ENCODE results near the gene NFATC1.

Gene NFATC1

DNA sequence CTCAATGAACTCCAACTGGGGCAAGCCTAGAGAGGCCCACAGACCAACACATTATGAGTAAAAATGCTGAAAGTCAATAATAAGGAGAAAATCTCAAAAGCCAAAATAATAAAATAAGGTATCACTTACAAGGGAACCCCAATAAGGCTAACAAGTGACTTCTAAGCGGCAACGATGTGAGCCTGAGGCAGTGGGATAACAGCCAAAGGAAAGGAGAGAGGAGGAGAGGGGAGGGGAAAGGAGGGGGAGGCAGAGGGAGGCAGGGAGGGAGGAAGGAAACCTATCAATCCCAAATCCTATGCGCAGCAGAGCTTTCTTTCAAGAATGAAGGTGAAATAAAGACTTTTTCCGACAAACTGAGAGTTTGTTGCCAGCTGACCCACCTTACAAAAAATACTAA lies 6.0 kb upstream of the NFATC1 start:
- DNase-seq (ENCODE audit: low read depth in 2 of 2), result no peak

DNA sequence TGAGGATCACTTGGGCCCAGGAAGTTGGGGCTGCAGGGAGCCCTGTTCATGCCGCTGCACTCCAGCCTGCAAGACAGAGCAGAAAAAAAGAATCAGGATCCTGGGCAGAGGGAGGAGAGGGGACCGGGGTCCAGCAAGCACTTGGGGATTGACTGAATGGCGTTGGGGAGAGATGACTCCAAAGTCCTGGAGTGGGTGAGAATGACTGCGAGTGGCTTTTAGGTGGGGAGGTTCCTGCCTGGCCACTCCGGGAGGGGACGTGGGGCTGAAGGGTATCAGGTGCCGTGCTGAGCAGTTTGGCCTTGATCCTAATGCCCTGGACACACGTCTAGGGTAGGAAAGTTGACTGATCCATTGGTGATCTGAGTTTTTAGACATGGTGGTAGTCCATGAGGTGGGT lies 3.5 kb upstream of the NFATC1 start:
- no peak for DNase-seq (ENCODE audit: low read depth in 2 of 2)

GRCh38 chr18:79393181-79393634 lies 2.5 kb upstream of the NFATC1 start:
- DNase-seq (ENCODE audit: low read depth in 2 of 2), result no peak

GRCh38 chr18:79393635-79394533 lies 1.8 kb upstream of the NFATC1 start:
- DNase-seq (ENCODE audit: low read depth in 2 of 2), result peak; percentile 51 to 63

DNA sequence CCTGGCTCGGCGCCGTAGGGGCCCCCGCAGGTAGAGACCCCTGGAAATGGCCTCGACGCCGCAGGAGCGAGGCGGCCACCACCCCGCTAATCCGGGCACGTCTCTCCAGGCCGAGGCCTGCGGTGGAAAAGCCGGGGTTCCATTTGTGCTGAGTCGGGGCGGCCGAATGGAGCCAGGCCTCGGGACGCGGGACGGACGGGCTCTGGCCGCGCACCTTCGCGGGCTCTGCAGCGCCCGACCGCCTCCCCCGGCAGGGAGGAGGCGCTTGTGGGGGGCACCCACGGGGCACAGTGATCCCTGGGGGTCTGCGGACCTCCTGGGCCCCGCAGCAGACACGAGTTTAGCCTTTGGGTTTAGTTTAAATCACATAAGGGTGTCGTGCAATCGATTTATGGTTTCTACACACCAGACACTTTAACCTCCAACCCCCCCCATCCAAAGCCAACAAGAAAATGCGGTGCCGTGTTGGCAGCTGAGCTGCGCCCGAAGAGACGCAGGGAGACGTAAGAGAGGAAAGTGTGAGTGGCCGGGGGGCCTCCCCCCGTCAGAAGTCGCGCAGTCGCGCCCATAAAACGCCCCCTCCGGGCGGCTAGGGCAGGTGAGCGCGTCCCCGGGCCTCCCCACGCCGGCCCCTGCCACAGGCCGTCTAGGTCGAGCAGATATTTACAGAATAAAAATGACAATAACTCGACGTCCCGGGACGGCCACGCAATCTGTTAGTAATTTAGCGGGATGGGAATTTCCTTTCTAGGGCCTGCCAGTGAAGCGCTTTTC lies 1.0 kb upstream of the NFATC1 start:
- DNase-seq (ENCODE audit: low read depth in 2 of 2), result peak; percentile 40 to 49

GRCh38 chr18:79395308-79395640 lies 456 bp upstream of the NFATC1 start:
- DNase-seq (ENCODE audit: low read depth in 2 of 2), result no peak

- DNase-seq (ENCODE audit: low read depth in 2 of 2), result no peak
Observed at GRCh38 chr18:79396431-79397246, 909 bp downstream of the NFATC1 start.

DNA sequence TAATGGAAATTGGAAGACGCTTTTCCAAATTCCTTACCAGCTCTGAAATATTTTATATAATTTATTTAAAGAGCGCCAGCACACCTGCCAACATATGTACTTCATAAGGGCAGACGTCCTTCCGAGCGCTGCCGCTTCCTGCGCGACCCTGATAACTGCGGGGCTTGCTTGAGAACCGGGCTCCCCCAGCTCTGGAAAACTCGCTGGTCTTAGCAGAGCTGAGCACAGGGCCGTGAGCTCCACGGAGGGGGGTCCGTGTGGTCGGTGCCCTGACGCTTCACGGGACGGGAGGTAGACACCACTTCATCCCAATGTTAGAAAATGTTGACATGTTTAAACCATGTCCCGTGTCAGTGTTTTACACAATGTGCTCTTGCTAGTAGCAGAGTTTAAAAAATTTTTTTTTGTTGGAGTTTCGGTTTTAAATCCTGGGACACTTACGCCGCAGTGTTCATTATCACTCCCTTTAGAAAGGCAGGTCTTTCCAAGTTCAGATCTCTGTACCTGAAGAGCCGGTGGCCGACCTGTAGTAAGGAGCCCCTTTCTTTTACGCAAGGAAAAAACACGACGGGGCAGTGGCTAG lies 1.6 kb downstream of the NFATC1 start:
- no peak for DNase-seq (ENCODE audit: low read depth in 2 of 2)

DNA sequence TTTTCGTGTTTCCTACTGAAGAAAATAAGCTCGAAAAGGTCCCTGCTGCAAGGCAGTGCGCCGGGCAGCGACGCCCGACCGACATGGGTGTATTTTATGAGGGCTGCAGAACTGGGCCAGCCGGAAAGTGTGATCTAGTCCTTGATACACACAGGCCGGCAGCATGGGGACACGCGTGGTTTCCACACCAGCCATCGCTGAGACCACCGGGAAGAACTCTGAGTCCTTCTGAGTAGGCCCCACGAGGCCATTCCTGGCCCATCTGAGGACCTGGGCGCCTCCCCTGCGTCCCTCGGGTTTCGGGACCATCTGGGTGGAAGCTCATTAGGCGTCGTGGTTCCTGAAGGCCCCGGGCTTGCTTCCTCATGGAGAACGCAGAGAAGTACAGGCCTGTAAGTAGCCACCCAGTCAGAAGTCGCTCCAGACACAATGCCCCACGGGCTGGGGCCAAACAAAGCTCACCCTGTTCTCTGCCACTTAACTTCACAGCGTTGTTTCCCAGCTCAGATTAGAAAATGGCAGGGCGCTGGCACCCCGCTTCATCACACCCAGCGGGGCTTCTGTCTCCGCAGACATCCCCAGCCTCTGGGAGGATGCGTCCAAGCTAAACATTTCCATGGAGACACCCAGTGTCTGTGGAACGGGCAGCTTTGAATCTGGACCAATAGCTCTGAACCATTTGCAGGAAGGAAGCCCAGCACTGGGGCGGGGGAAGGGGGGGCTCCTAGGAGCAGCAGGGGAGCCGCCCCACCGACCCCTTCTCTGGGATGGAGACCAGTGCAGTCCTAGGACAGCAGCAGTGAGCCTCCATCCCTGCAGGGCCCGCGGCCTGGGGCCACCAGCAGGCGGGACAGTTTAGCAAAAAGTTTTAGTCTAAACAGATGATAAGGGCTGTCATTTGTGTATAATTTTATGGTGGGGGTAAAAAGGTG lies 2.4 kb downstream of the NFATC1 start:
- no peak for DNase-seq (ENCODE audit: low read depth in 2 of 2)

- no peak for DNase-seq (ENCODE audit: low read depth in 2 of 2)
Observed at GRCh38 chr18:79399275-79400081, 3.7 kb downstream of the NFATC1 start.

DNA sequence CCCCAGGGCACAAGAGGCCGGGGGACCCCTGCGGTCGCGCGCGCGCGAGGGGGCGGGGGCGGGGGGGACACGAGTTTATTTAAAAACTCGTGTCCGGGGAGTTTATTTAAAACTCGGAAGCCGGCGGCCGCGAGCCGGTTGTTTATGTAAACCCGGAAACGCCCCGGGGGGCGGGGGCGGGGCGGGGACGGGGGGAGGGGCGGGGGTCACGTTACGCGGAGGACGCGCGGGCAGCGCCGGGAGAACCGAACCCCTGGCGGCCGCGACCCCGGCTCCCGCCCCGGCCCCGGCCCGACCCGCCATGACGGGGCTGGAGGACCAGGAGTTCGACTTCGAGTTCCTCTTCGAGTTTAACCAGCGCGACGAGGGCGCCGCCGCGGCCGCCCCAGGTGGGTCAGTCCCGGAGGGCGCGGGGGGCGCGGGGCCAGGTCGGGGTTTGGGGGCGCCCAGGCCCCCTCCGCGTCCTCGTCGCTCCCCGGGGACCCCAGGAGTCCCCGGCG lies 4.4 kb downstream of the NFATC1 start:
- no peak for DNase-seq (ENCODE audit: low read depth in 2 of 2)

DNA sequence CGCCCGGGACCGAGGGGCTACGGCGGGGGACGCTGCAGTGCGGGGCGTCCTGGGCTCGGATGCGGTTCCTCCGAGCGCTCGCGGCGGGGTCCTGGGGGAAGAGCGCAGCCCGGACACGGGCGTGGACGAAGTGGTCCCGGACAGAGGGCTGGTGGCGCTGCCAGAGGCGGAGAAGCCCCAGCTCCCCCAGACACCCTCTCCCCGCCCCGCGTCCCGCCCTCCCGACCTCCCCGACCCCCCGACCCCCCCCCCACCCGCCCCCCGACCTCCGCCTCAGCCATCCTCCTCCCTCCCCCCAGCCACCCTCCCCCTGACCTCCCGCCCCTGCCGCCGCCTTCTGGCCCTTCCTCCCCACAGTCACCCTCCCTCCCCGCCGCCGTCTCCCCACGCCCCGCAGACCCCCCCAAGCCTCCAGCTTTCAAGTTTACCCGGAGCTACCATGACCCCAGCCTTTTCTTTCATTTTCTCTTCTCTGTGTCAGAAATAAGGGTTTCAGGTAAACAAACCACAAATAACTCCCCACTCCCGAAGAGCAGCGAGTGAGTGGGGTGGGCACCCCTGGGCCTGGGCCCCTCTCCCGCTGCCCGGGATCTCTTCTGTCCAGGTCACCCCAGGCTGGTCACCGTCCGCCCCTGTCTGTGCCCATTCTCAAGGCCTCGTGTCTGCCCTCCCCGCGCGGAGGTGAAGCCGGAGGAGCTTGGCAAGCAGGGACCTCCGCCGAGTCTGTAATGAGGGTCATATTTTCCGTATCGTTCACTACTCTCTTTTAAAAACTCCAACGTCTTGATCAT lies 5.1 kb downstream of the NFATC1 start:
- DNase-seq (ENCODE audit: low read depth in 2 of 2), result no peak

DNA sequence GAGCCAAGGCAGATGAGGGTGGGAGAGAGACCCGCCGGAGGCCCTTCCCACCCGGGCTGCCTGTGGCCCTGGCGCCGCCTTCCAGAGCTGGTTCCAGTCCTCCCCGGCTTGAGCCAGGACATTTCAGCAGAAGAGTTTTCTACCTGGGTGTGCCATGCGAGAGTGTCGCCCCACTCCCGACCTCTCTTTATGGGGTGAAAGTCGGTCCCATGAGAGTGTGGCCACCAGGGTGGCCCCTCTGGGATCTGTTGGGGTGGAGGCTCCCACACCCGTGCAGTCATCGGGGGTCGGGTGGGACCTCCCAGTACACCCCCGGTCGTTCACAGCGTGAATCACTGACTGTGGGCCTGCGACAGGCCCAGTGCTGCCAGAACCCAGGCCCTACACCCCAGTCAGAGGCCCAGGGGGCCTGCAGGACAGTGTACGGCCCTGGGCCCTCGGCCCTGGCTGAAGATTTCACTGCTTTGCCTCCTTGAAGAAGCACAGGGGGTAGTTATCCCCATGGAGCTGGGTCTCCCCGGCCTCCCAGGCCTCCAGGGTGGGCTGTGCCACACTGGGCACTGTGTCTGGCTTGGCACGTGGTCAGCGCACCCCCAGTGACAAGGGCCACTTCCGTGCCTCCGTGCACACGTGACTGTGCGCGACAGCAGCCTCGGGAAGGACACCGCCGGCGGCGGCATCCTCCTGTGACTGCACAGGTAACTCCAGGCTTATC lies 5.9 kb downstream of the NFATC1 start:
- no peak for DNase-seq (ENCODE audit: low read depth in 2 of 2)

GRCh38 chr18:79402209-79402576 lies 6.5 kb downstream of the NFATC1 start:
- DNase-seq (ENCODE audit: low read depth in 2 of 2), result no peak

DNA sequence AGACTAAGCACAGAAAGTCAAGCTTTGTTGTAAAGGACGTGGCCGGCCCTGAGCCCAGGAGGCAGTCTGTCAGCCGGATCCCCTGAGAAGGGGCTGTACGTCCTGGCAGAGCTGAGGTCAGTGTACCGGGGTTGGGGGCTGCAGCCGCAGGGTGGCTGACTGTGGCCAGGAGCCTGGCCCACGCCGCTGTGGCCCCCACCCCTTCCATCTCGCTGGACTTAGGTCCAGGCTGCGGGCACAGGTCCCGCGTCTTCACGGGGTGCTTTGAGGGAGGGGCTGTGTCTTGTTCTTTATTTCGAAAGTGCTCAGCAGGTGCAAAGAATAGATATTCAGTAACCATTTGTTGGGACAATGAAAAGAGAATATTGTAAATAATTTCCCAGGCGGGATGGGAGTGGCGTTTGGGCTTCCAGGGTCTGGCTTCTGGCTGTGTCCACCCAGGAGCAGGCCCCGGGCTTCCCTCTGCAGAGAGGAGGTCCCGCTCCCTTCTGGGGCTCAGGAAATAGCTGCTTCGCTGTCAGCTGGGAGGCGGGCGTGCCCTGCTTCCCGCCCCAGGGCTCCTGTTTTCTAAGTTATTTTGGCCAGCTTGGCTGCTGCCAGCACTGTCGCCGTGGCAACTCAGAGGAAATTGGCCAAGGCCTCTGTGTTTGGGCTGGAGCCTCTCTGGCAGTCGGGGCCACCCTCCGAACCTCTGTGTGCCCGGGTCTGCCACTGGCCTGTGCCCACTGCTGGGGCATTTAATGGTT lies 7.4 kb downstream of the NFATC1 start:
- DNase-seq (ENCODE audit: low read depth in 2 of 2), result no peak

DNA sequence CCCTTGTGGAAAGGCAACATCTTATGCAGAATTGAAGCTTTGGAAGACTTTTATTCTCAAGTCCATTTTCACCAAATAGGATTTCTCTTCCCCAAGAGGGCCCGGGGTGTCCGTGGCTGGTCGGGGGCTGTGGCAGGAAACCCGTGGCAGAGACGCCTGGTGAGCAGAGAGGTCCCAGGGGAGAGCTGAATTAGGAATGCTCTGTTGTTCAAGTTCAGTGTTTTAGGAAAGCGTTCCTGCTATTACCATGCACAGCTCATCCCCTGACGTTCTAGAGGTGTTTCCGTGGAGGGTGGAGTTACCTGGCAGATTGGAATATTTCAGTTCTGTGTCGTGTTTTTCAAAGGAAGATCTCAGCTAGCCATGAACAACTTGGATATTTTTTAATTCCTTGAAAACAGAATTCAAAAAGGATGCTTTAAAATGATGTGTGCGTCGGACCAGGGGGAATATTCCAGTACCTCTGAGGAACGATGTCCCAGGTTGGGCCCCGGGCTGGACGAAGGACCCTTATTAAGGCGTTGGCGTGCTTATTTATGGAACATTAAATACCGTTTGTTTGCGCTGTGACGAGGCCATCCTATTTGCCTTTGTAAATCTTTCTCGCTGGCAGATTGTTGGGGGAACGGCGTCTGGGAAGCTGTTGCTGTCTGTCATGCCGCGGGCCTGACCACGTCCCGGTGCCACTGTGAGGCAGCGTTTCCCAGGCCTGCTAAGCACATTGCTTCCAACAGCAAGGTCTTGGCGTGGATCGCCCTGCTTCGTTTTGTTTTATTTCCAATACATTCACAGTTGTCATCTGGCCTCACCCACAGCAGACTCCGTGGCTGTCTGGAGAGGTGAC lies 8.2 kb downstream of the NFATC1 start:
- no peak for DNase-seq (ENCODE audit: low read depth in 2 of 2)

DNA sequence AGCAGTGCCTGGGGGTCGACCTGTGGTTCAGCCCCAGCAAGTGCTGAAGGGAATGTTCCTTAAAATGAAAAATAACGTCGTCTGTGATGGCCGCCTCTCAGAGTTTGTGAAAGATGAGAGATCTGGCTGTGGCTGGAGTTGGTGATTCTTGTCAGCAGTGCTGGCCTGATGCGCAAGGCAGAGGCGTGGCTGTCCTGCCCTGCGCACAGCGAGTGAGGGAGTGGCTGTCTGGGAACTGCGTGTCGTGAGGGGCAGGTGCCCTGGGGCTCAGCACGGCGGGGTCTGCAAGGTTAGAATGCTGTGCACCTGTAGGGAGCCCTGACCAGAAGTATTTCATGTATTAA lies 8.8 kb downstream of the NFATC1 start:
- no peak for DNase-seq (ENCODE audit: low read depth in 2 of 2)

Measured in fibroblast of skin of left quadriceps (primary cell).